Activated naive CD4-positive, alpha-beta T cell treated with anti-CD3 and anti-CD28 coated beads, Interleukin-2, amount 50 U/mL, for 72 hours (primary cell): Measurements from ENCODE around the gene ANAPC1. TPM values are rescaled to one million over a fixed set of nuclear protein-coding genes. Genes with fewer than 3 reads are reported as not detected.
"Not testable (repeated sequence)": the region's sequence is repeated elsewhere in the genome, so short reads cannot be mapped to it uniquely, and the experiment has no call there.

ENCODE experiments used
- ATAC-seq, 2 donors: fragments of 150-1000 bp; cut with Tn5 transposase; 2 replicates each; pipeline ENCODE4 v1.10.0; 2021; ENCODE audit warnings: mild to moderate bottlenecking in 2 of 2, moderate library complexity in 2 of 2
- DNase-seq, 2 donors: peaks; one replicate each; pipeline ENCODE4 v3.0.0; 2021 to 2022; ENCODE audit warnings: low spot score in 2 of 2
- H3K27ac Mint-ChIP-seq, 2 donors: one replicate each; pipeline ENCODE4 v1.8.0; 2022; ENCODE audit warnings: mild to moderate bottlenecking in 2 of 2, mixed read lengths in 2 of 2
- H3K36me3 Mint-ChIP-seq, 2 donors: one replicate each; pipeline ENCODE4 v1.8.0; 2022; ENCODE audit warnings: mixed read lengths in 2 of 2
- H3K9me3 Mint-ChIP-seq, 2 donors: one replicate each; pipeline ENCODE4 v1.8.0; 2022; ENCODE audit warnings: mixed read lengths in 2 of 2
- total RNA-seq, 2 donors: library from RNA; stranded (reverse); gene quantifications; one replicate each; pipeline ENCODE4 v1.2.3, GENCODE V29; 2022

The ANAPC1 gene
- total RNA-seq, 2 donors from 2014 or later = 70.2 to 136 TPM

DNA sequence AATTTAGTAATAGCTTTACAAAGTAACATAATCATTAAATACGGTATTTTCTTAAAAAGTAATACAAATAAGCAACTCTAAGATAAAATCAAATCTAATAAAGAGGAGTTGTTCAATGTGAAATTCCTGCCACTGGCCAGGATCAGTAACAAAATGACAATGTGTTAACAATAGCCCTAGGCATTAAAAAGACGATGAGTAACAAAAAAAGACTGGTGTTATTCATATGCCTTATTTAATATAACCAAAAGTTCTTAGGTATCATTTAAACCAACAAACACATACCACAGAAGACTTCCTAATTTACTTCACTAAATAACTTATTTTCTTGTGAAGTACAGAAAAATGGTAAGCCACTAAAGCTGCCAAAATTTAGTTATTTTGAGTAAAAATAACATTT, 11.2 kb downstream of the ANAPC1 start:
- not testable (repeated sequence) for ATAC-seq, H3K9me3 Mint-ChIP-seq, H3K27ac Mint-ChIP-seq, DNase-seq
- peaks cover 8 to 32% of the 10 kb centered on the region in 2 donors for H3K36me3 Mint-ChIP-seq

GRCh38 chr2:111865124-111865523, 18.9 kb downstream of the ANAPC1 start:
- not testable (repeated sequence) for H3K27ac Mint-ChIP-seq, H3K9me3 Mint-ChIP-seq, ATAC-seq, DNase-seq
- peaks cover 0 to 11% of the 10 kb centered on the region in 2 donors for H3K36me3 Mint-ChIP-seq

GRCh38 chr2:111860005-111860404, 24.0 kb downstream of the ANAPC1 start:
- H3K27ac Mint-ChIP-seq, DNase-seq, H3K36me3 Mint-ChIP-seq, H3K9me3 Mint-ChIP-seq: not testable (repeated sequence)
- peak in 1 of 2 donors; percentile 78 for ATAC-seq

GRCh38 chr2:111852544-111852943, 31.4 kb downstream of the ANAPC1 start:
- H3K9me3 Mint-ChIP-seq, DNase-seq, ATAC-seq: not testable (repeated sequence)
- H3K27ac Mint-ChIP-seq = peak overlapping the region in 1 of 2 donors; percentile 60
- peaks cover 4 to 20% of the 10 kb centered on the region in 2 donors for H3K36me3 Mint-ChIP-seq

- H3K36me3 Mint-ChIP-seq = peaks cover 4 to 20% of the 10 kb centered on the region in 2 donors
- not testable (repeated sequence) for H3K27ac Mint-ChIP-seq, H3K9me3 Mint-ChIP-seq, ATAC-seq
- peak in 1 of 2 donors; percentile 19 for DNase-seq
These were observed 33.3 kb downstream of the ANAPC1 start for GRCh38 chr2:111850646-111851045.

DNA sequence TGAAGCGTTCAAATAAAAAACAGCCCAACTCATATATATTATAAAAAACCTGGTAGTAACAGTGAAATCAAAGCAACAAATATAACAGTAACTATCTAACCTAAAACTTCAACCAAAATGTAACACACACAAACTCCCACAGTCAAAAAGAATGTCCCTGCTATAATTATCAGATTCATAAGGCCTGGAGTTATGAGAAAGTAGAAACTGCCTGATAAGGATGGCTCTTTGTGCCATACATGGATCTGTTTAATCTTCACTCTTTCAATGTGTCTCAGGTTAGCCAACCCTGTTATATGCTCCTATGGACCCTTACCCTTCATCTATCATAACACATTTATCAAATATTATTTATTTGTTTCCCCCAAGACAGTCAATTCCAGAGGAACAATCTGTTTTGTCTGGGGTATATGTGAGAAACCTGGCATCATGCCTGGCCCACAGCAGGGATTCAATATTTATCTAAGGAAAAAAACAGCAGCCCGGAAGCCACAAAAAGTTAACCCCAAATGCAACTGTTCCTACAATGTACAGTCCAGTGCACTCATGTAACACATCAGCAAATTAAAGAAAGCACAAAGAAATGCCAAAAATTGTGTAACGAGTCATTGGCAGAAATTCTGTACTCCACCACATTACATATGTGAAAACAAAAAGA, 44.2 kb downstream of the ANAPC1 start:
- H3K27ac Mint-ChIP-seq = peak overlapping the region in 1 of 2 donors; percentile 69
- ATAC-seq, H3K9me3 Mint-ChIP-seq, DNase-seq: not testable (repeated sequence)
- peaks cover 4 to 14% of the 10 kb centered on the region in 2 donors for H3K36me3 Mint-ChIP-seq

GRCh38 chr2:111838992-111839391, 45.0 kb downstream of the ANAPC1 start:
- not testable (repeated sequence) for DNase-seq, H3K9me3 Mint-ChIP-seq, ATAC-seq
- Mint-ChIP-seq H3K27ac (peak overlapping the region in 1 of 2 donors; percentile 52), H3K36me3 (peaks cover 8 to 19% of the 10 kb centered on the region in 2 donors)

DNA sequence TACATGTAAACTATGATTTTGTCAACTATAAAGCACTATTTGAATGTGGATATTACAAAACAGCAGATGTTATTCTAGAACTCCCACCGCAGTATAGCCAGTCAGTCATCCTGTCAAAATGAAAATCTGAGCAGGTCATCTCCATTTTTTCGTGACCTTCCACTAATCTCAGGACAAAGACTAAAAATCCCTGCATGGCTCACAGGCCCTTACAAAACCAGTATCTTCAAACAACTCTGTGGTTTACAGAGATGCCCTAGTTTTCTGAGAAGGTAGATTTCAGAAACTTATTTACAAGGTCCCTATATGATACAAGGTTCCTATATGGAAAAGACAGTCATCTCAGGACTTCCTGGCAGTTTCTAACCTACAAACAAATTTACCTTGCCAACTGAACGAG, 49.8 kb downstream of the ANAPC1 start:
- not testable (repeated sequence) for H3K27ac Mint-ChIP-seq
- ATAC-seq = peak; percentile 98 to 99

GRCh38 chr2:111830479-111830878, 53.5 kb downstream of the ANAPC1 start:
- DNase-seq, ATAC-seq, H3K27ac Mint-ChIP-seq, H3K9me3 Mint-ChIP-seq: not testable (repeated sequence)
- peaks cover 8 to 27% of the 10 kb centered on the region in 2 donors for H3K36me3 Mint-ChIP-seq

More for the DNA sequence above, 49.8 kb downstream of the ANAPC1 start:
- DNase-seq, H3K9me3 Mint-ChIP-seq: not testable (repeated sequence)
- peaks cover 8 to 21% of the 10 kb centered on the region in 2 donors for H3K36me3 Mint-ChIP-seq

DNA sequence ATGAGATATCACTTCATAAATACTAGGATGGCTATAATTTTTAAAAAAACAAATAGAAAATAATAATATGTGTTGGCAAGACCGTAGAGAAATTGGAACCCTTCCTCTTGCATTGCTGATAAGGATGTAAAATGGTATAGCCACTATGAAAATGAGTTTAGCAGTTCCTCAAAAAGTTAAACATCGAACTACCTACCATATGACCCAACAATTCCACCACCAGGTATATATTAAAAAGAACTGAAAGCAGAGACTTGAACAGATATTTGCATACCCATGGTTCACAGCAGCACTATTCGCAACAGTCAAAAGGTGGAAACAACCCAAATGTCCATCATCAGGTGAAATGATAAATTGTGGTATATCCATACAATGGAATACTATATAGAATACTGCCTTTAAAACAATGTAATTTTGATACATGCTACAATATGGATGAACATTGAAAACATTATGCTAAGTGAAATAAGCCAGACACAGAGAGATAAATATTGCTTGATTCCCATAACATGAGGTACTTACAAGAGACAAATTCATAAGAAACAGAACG, 55.7 kb downstream of the ANAPC1 start:
- not testable (repeated sequence) for H3K27ac Mint-ChIP-seq, DNase-seq, ATAC-seq, H3K9me3 Mint-ChIP-seq
- peaks cover 4 to 12% of the 10 kb centered on the region in 2 donors for H3K36me3 Mint-ChIP-seq

GRCh38 chr2:111812970-111813622, 70.9 kb downstream of the ANAPC1 start:
- not testable (repeated sequence) for H3K9me3 Mint-ChIP-seq, H3K27ac Mint-ChIP-seq, H3K36me3 Mint-ChIP-seq, DNase-seq
- peak in 1 of 2 donors; percentile 36 for ATAC-seq

DNA sequence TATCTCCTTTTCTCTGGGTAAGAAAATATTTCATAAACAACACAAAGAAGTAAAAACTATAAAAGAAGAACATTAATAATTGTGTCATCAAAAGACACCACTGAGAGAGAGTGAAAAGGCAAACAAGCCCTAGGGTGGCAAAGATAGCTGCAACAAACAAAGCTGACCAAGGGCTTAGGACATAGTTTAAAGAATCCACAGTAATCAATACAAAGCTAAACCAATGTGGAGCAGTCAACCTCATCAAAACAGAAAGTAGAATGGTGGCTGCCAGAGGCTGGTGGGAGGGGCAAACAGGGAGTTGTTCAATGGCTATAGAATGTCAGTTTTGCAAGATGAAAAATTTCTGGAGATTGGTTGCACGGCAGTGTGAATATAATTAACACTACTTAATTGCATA, 93.4 kb downstream of the ANAPC1 start:
- not testable (repeated sequence) for DNase-seq, H3K9me3 Mint-ChIP-seq, H3K36me3 Mint-ChIP-seq, ATAC-seq
- peak overlapping the region in 1 of 2 donors; percentile 55 for H3K27ac Mint-ChIP-seq

DNA sequence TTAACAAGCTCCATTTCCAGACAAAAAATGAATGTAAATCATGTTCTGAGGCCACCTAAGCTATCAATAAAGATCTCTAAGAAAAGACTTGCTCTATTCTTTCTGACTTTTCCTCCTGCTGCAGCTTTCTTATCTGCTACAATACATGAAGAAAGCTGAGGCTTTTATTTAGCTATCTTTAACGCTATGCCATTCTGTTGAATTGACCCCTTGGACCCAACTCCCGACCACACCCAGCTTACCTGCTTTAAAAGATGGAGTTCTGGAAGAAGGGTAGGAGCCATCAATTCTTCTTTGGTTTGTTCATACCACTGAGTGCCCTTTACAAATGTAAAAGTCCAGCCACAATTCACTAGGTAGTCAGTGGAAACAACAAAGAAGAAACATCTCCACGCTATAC, 99.9 kb downstream of the ANAPC1 start:
- DNase-seq, H3K9me3 Mint-ChIP-seq, H3K36me3 Mint-ChIP-seq, H3K27ac Mint-ChIP-seq, ATAC-seq: not testable (repeated sequence)

DNA sequence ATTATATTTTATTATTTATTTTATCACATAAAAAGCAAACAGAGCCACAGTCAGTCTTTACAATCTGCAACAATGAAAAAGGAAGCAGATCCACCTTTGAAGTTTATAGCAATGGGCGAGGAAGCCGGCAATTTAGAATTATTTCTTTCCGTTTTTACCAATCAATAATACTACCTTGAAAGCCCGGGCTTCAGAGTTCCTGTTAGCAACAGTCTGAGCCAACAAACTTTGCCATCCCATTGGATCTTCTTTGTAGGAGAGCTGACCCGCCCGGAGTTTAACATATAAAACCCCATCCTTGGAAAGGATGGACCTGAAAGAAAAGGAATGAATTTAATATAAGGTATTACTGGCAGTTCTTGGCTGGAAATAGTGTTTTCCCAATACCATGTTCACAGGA, 101.8 kb downstream of the ANAPC1 start:
- H3K36me3 Mint-ChIP-seq, H3K27ac Mint-ChIP-seq, ATAC-seq, H3K9me3 Mint-ChIP-seq, DNase-seq: not testable (repeated sequence)

- not testable (repeated sequence) for ATAC-seq, H3K9me3 Mint-ChIP-seq, H3K36me3 Mint-ChIP-seq, DNase-seq, H3K27ac Mint-ChIP-seq
These were observed 102.4 kb downstream of the ANAPC1 start for GRCh38 chr2:111781443-111782094.

DNA sequence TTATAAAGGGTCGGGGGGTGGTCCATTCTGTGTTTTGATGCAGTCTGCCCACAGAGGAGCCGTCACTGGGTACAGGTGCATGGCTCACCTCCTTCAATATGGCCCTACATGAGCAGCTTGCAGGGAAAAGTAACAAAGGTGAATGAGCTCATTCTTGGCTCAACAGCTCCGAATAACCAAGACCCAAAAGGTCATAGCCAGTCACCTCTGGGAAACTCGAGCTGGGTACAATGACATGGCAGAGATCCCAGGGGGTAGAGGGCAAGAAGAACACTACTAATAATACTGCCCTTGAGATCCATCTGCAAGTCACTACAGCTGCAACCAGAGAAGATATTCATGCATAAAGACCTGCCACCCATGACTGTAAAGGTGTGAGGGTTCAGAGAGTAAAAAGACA, 106.8 kb downstream of the ANAPC1 start:
- not testable (repeated sequence) for ATAC-seq, H3K27ac Mint-ChIP-seq, H3K9me3 Mint-ChIP-seq, DNase-seq, H3K36me3 Mint-ChIP-seq

GRCh38 chr2:111776296-111776695, 107.7 kb downstream of the ANAPC1 start:
- not testable (repeated sequence) for H3K27ac Mint-ChIP-seq, DNase-seq, H3K9me3 Mint-ChIP-seq, ATAC-seq, H3K36me3 Mint-ChIP-seq
